Neural cell (in vitro differentiated cells): ENCODE data around the gene PGAM4. TPM values are rescaled to one million over a fixed set of nuclear protein-coding genes. Genes with fewer than 3 reads are reported as not detected.

Experiments
- H2AFZ ChIP-seq: fragments of 200-600, 300-800 bp; sonication (generic), shearing (Covaris generic); 2 replicates; pipeline ENCODE4 v1.6.0; 2014; ENCODE audit warnings: low read depth, mild to moderate bottlenecking, antibody characterized with exemption, low read length, moderate library complexity
- H3F3A ChIP-seq: fragments of 200-600 bp; shearing (Covaris generic); 2 replicates; pipeline ENCODE4 v1.6.1; 2016; ENCODE audit warnings: mild to moderate bottlenecking, moderate library complexity, mixed read lengths, antibody characterized with exemption, low read length; ENCODE audit not compliant: insufficient read depth, poor library complexity, severe bottlenecking
- H3K27ac ChIP-seq: fragments of 200-600, 300-800 bp; sonication (generic), shearing (Covaris generic); 2 replicates; pipeline ENCODE4 v1.5.1; 2014; ENCODE audit warnings: mild to moderate bottlenecking, low read length, moderate library complexity
- H3K27me3 ChIP-seq: fragments of 300-800, 200-600 bp; sonication (generic), shearing (Covaris generic); 2 replicates; pipeline ENCODE4 v1.6.0; 2014; ENCODE audit warnings: mild to moderate bottlenecking, low read depth, low read length, moderate library complexity; ENCODE audit not compliant: insufficient read depth
- H3K36me3 ChIP-seq: fragments of 300-800, 200-600 bp; sonication (generic), shearing (Covaris generic); 2 replicates; pipeline ENCODE4 v1.5.1; 2014; ENCODE audit warnings: mild to moderate bottlenecking, antibody characterized with exemption, low read length, moderate library complexity; ENCODE audit not compliant: insufficient read depth
- H3K4me2 ChIP-seq: fragments of 300-800, 200-600 bp; sonication (generic), shearing (Covaris generic); 2 replicates; pipeline ENCODE4 v1.6.0; 2014; ENCODE audit warnings: mild to moderate bottlenecking, low read length
- H3K4me3 ChIP-seq: fragments of 300-800, 200-600 bp; sonication (generic), shearing (Covaris generic); 2 replicates; pipeline ENCODE4 v1.5.1; 2014; ENCODE audit warnings: mild to moderate bottlenecking, low read length, moderate library complexity
- H3K79me2 ChIP-seq: fragments of 200-600 bp; shearing (Covaris generic); replicated peaks from 2 replicates; pipeline ENCODE4 v1.6.0; 2014; ENCODE audit warnings: mild to moderate bottlenecking, low read length, moderate library complexity; ENCODE audit not compliant: insufficient read depth
- H3K9ac ChIP-seq: fragments of 300-800, 200-600 bp; sonication (generic), shearing (Covaris generic); 2 replicates; pipeline ENCODE4 v1.6.1; 2016; ENCODE audit warnings: mild to moderate bottlenecking, low read length, mixed read lengths
- H3K9me2 ChIP-seq: fragments of 200-600 bp; shearing (Covaris generic); 2 replicates; pipeline ENCODE4 v1.6.1; 2016; ENCODE audit warnings: mild to moderate bottlenecking, low read length, mixed read lengths; ENCODE audit not compliant: insufficient read depth
- H3K9me3 ChIP-seq: fragments of 200-600, 300-800 bp; sonication (generic), shearing (Covaris generic); 2 replicates; pipeline ENCODE4 v1.6.1; 2016; ENCODE audit warnings: mild to moderate bottlenecking, mixed run types, low read length, moderate library complexity, mixed read lengths
- H4K20me1 ChIP-seq: fragments of 200-600 bp; shearing (Covaris generic); 2 replicates; pipeline ENCODE4 v1.6.1; 2016; ENCODE audit warnings: mild to moderate bottlenecking, mixed run types; ENCODE audit not compliant: insufficient read depth
- CTCF ChIP-seq: fragments of 450-650 bp; IDR thresholded peaks from 2 replicates; pipeline ENCODE4 v1.5.1; 2014; ENCODE audit warnings: antibody characterized with exemption, mild to moderate bottlenecking, moderate library complexity; ENCODE audit not compliant: poor library complexity, severe bottlenecking
- EP300 ChIP-seq: fragments of 450-650 bp; conservative IDR thresholded peaks from 2 replicates; pipeline ENCODE4 v1.6.1; 2014; ENCODE audit warnings: antibody characterized with exemption, mild to moderate bottlenecking, moderate library complexity; ENCODE audit not compliant: poor library complexity, severe bottlenecking
- EZH2 ChIP-seq: fragments of 200-600, 300-800 bp; shearing (Covaris generic), sonication (generic); IDR thresholded peaks from 2 replicates; pipeline ENCODE4 v1.6.1; 2014; ENCODE audit warnings: antibody characterized with exemption, low read length, borderline replicate concordance, mild to moderate bottlenecking; ENCODE audit not compliant: insufficient read depth, poor library complexity, severe bottlenecking
- MXI1 ChIP-seq: fragments of 450-650 bp; conservative IDR thresholded peaks from 2 replicates; pipeline ENCODE4 v1.6.1; 2014; ENCODE audit warnings: antibody characterized with exemption, mild to moderate bottlenecking; ENCODE audit not compliant: poor library complexity, severe bottlenecking
- POLR2AphosphoS5 ChIP-seq: IDR thresholded peaks from 2 replicates; pipeline ENCODE4 v1.6.1; 2012
- RAD21 ChIP-seq: fragments of 450-650 bp; conservative IDR thresholded peaks from 2 replicates; pipeline ENCODE4 v1.6.1; 2014; ENCODE audit warnings: antibody characterized with exemption, mild to moderate bottlenecking, moderate library complexity
- REST ChIP-seq: IDR thresholded peaks from 2 replicates; pipeline ENCODE4 v1.6.1; 2012; ENCODE audit warnings: borderline replicate concordance
- SMC3 ChIP-seq: fragments of 450-650 bp; conservative IDR thresholded peaks from 2 replicates; pipeline ENCODE4 v1.6.1; 2014; ENCODE audit warnings: antibody characterized with exemption, mild to moderate bottlenecking, moderate library complexity; ENCODE audit not compliant: poor library complexity
- TAF1 ChIP-seq: IDR thresholded peaks from 2 replicates; pipeline ENCODE4 v1.6.1; 2012; ENCODE audit warnings: low read depth
- polyA plus RNA-seq: library from polyadenylated mRNA; depleted of rRNA; stranded (reverse); fragments of >200 nt; gene quantifications from 2 replicates; pipeline ENCODE4 v1.2.3, GENCODE V29; 2014

Gene PGAM4
- polyA plus RNA-seq, 1 donor from 2014 or later: not detected

- Histone ChIP-seq H3F3A (no peaks in the 10 kb centered on the region), H2AFZ (no peak overlapping the region), H3K27me3 (no peaks in the 10 kb centered on the region), H3K4me3 (no peak overlapping the region), H3K9me3 (no peaks in the 10 kb centered on the region), H3K27ac (no peak overlapping the region), H3K36me3 (no peaks in the 10 kb centered on the region), H3K4me2 (no peak overlapping the region), H3K9me2 (no peaks in the 10 kb centered on the region), H3K9ac (no peak overlapping the region), H3K79me2 (no peaks in the 10 kb centered on the region), H4K20me1 (no peaks in the 10 kb centered on the region)
- no peak for TF ChIP-seq RAD21
- no peak for TF ChIP-seq SMC3
- no peak for TF ChIP-seq EZH2
- TF ChIP-seq MXI1: no peak
- TF ChIP-seq CTCF: no peak
- no peak for TF ChIP-seq REST
- TF ChIP-seq EP300: no peak
- no peak for TF ChIP-seq POLR2AphosphoS5
- no peak for TF ChIP-seq TAF1
These were observed 19.6 kb downstream of the PGAM4 start for GRCh38 chrX:77949840-77950239.

- no peaks in the 10 kb centered on the region for H3K9me3 ChIP-seq
- H3K27me3 ChIP-seq: no peaks in the 10 kb centered on the region
- no peaks in the 10 kb centered on the region for H3K9me2 ChIP-seq
- H4K20me1 ChIP-seq: no peaks in the 10 kb centered on the region
- no peak overlapping the region for H3K4me3 ChIP-seq
- no peaks in the 10 kb centered on the region for H3K79me2 ChIP-seq
- no peaks in the 10 kb centered on the region for H3F3A ChIP-seq
- TF ChIP-seq EZH2 (no peak), SMC3 (no peak), MXI1 (no peak), TAF1 (no peak), REST (no peak), RAD21 (no peak)
- no peaks in the 10 kb centered on the region for H3K36me3 ChIP-seq
- H3K4me2 ChIP-seq: no peak overlapping the region
- no peak overlapping the region for H3K27ac ChIP-seq
- no peak overlapping the region for H3K9ac ChIP-seq
- H2AFZ ChIP-seq: no peak overlapping the region
These were observed 22.9 kb downstream of the PGAM4 start for GRCh38 chrX:77946571-77946970.
